ENCODE results near the gene THAP10.
"Not testable (repeated sequence)": the region's sequence is repeated elsewhere in the genome, so short reads cannot be mapped to it uniquely, and the experiment has no call there.

THAP10 gene

GRCh38 chr15:70906842-70907241, 14.6 kb upstream of the THAP10 start:
- Mint-ChIP-seq H3K4me3 (no peak overlapping the region), H3K27ac (no peak overlapping the region), H3K4me1 (no peaks in the 10 kb centered on the region), H3K9me3 (peaks cover 18% of the 10 kb centered on the region), H3K36me3 (peaks cover 3% of the 10 kb centered on the region), H3K27me3 (peaks cover 25% of the 10 kb centered on the region)

GRCh38 chr15:70902107-70902506, 9.9 kb upstream of the THAP10 start:
- Mint-ChIP-seq H3K36me3 (peaks cover 2% of the 10 kb centered on the region), H3K4me1 (no peaks in the 10 kb centered on the region), H3K27me3 (peaks cover 24% of the 10 kb centered on the region), H3K4me3 (no peak overlapping the region), H3K9me3 (peaks cover 8% of the 10 kb centered on the region), H3K27ac (no peak overlapping the region)

- H3K4me1 Mint-ChIP-seq: peaks cover 15% of the 10 kb centered on the region
- H3K27ac Mint-ChIP-seq: no peak overlapping the region
- H3K9me3 Mint-ChIP-seq: no peaks in the 10 kb centered on the region
- peak overlapping the region; percentile 86 for H3K4me3 Mint-ChIP-seq
- peaks cover 52% of the 10 kb centered on the region for H3K27me3 Mint-ChIP-seq
- H3K36me3 Mint-ChIP-seq: no peaks in the 10 kb centered on the region
These were observed 803 bp upstream of the THAP10 start for GRCh38 chr15:70892912-70893560.

DNA sequence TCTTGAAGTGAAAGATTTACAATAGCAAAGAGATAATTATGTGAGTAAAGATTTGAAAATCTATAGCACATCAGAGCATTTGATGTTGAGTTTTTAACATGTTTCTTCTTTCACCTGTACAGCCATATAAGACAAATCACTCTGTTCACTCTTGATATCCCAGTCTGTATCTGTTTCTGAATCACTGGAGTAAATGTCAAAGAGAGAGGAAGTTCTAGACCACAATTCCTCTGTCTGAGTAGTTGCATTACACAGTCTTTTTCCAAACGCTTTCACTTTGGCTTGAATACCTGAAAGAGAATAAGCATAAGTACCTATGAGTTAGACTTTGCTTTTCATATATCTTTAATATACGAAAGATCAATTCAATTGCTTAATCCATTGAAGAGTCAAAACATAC, 9.9 kb downstream of the THAP10 start:
- H3K36me3 Mint-ChIP-seq: no peaks in the 10 kb centered on the region

GRCh38 chr15:70880781-70881180, 11.5 kb downstream of the THAP10 start:
- H3K9me3 Mint-ChIP-seq: no peaks in the 10 kb centered on the region
- H3K36me3 Mint-ChIP-seq: no peaks in the 10 kb centered on the region
- no peak overlapping the region for H3K27ac Mint-ChIP-seq
- no peaks in the 10 kb centered on the region for H3K4me1 Mint-ChIP-seq
- H3K4me3 Mint-ChIP-seq: no peak overlapping the region
- H3K27me3 Mint-ChIP-seq: peaks cover 39% of the 10 kb centered on the region

More for the DNA sequence above, 9.9 kb downstream of the THAP10 start:
- Mint-ChIP-seq H3K4me1 (no peaks in the 10 kb centered on the region), H3K27ac (no peak overlapping the region), H3K9me3 (no peaks in the 10 kb centered on the region), H3K27me3 (peaks cover 33% of the 10 kb centered on the region), H3K4me3 (no peak overlapping the region)

GRCh38 chr15:70879401-70879800, 12.8 kb downstream of the THAP10 start:
- H3K27me3 Mint-ChIP-seq: peaks cover 37% of the 10 kb centered on the region
- H3K36me3 Mint-ChIP-seq: no peaks in the 10 kb centered on the region
- no peak overlapping the region for H3K27ac Mint-ChIP-seq
- no peaks in the 10 kb centered on the region for H3K9me3 Mint-ChIP-seq
- no peak overlapping the region for H3K4me3 Mint-ChIP-seq
- no peaks in the 10 kb centered on the region for H3K4me1 Mint-ChIP-seq

DNA sequence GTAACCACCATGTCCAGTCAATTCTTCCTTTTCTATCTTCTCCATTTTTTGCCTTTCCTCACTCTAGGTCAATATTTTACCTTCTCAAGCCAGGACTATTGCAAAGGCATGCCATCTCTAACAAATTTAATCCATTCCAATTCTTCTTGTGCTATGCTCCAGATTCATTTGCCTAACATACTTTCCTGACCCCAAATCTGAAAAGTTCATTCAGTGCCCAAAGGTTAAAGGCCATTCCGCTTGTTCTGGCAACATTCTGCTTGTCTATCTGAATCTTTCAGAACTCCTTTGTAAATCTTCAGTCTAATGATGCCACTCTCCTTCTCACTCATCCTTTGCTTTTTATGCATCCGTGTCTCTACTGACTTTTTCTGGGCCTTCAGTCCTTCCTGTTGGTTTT, 15.6 kb downstream of the THAP10 start:
- Mint-ChIP-seq H3K9me3 (no peaks in the 10 kb centered on the region), H3K4me3 (no peak overlapping the region), H3K27me3 (peaks cover 41% of the 10 kb centered on the region), H3K27ac (no peak overlapping the region), H3K36me3 (no peaks in the 10 kb centered on the region), H3K4me1 (no peaks in the 10 kb centered on the region)

DNA sequence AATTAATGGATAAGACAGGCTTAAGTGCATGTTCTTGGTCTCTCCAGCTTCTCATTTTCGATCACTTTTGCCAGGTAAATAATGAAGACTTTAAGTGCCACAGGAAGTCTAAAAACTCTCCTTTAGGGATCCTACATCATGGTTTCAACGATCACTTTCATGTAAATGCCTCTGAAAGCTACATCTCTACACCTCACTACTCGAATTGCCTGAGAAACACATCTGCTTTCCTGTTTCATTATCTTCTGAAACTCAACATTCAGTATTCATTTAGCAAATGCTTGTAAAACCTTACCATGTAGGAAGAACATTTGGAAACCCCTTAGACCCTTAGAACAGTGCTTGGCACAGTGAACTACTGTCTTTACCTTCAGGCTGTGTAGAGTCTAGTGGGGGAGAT, 16.2 kb downstream of the THAP10 start:
- no peak overlapping the region for H3K27ac Mint-ChIP-seq
- no peaks in the 10 kb centered on the region for H3K9me3 Mint-ChIP-seq
- no peak overlapping the region for H3K4me3 Mint-ChIP-seq
- H3K27me3 Mint-ChIP-seq: peaks cover 40% of the 10 kb centered on the region
- no peaks in the 10 kb centered on the region for H3K36me3 Mint-ChIP-seq
- no peaks in the 10 kb centered on the region for H3K4me1 Mint-ChIP-seq

GRCh38 chr15:70875001-70875782, 17.0 kb downstream of the THAP10 start:
- Mint-ChIP-seq H3K9me3 (no peaks in the 10 kb centered on the region), H3K4me1 (no peaks in the 10 kb centered on the region), H3K36me3 (no peaks in the 10 kb centered on the region), H3K4me3 (no peak overlapping the region), H3K27me3 (peaks cover 39% of the 10 kb centered on the region), H3K27ac (no peak overlapping the region)

DNA sequence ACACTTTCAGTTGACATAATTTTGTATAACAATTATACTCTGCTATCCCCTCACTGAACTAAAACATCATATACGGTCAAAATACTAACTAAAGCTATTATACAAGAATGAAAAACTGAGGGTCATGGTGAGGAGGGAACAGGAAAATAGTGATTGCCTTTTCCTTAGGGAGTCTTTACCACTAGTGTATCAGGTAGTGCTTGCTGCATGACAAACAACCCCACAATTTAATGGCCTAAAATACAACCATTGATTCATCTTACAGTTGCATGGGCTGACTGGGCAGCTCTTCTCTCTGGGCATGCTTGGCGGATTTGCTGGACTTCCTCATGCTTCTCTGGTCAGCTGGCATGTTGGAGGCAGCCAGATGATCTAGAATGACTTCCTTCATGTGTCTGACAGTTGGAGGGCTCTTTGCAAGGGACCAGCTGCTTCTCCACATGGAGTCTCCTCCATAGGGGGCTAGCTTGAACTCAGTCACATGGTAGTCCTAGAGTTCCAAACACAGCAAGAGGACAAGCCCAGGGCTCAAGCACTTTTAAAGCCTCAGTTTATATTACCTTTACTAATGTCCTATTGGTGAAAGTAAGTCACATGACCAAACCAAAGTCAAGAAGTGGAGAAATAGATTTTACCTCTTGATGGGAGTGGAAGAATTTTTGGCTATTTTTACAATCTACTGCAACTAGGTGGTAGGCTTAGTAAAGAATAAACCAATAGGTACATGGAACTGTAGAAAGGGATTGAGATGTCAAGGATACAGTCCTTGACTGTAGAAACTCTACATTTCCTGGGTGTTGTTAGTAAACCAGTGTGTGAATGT, 18.8 kb downstream of the THAP10 start:
- no peaks in the 10 kb centered on the region for H3K9me3 Mint-ChIP-seq
- H3K4me3 Mint-ChIP-seq: no peak overlapping the region
- H3K4me1 Mint-ChIP-seq: no peaks in the 10 kb centered on the region
- H3K27me3 Mint-ChIP-seq: peaks cover 26% of the 10 kb centered on the region
- no peak overlapping the region for H3K27ac Mint-ChIP-seq
- no peaks in the 10 kb centered on the region for H3K36me3 Mint-ChIP-seq

DNA sequence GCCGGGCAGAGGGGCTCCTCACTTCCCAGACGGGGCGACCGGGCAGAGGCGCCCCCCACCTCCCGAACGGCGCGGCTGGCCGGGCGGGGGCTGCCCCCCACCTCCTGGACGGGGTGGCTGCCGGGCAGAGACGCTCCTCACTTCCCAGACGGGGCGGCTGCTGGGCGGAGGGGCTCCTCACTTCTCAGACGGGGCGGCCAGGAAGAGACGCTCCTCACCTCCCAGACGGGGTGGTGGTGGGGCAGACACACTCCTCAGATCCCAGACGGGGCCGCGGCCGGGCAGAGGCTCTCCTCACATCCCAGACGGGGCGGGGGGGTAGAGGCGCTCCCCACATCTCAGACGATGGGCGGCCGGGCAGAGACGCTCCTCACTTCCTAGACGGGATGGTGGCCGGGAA, 20.7 kb downstream of the THAP10 start:
- not testable (repeated sequence) for H3K4me1 Mint-ChIP-seq, H3K9me3 Mint-ChIP-seq, H3K27ac Mint-ChIP-seq, H3K36me3 Mint-ChIP-seq, H3K4me3 Mint-ChIP-seq
- peaks cover 21% of the 10 kb centered on the region for H3K27me3 Mint-ChIP-seq

DNA sequence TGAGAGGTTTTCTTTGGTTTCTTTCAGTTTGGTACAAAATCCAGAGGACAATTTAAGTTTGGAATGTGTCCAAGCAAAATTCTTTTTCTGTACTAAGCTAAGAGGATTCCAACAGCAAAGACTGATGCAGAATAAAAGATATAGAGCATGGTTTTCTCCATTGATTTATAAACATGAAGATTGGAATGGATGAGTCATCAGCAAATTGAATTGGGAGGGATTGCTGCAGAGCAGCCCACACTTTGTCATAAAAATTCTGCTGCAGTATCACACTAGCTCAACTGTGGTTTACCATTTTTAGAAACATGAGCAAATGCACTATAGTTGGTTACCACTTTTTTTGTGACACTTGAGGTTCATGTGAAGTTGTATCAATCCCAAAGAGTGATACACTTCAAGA, 22.2 kb downstream of the THAP10 start:
- H3K4me3 Mint-ChIP-seq: no peak overlapping the region

GRCh38 chr15:70869346-70869745, 22.9 kb downstream of the THAP10 start:
- no peak overlapping the region for H3K27ac Mint-ChIP-seq
- H3K27me3 Mint-ChIP-seq: peaks cover 11% of the 10 kb centered on the region
- H3K9me3 Mint-ChIP-seq: no peaks in the 10 kb centered on the region
- no peaks in the 10 kb centered on the region for H3K36me3 Mint-ChIP-seq
- no peak overlapping the region for H3K4me3 Mint-ChIP-seq
- H3K4me1 Mint-ChIP-seq: no peaks in the 10 kb centered on the region

More for the DNA sequence above, 22.2 kb downstream of the THAP10 start:
- H3K27me3 Mint-ChIP-seq: peaks cover 12% of the 10 kb centered on the region
- no peaks in the 10 kb centered on the region for H3K36me3 Mint-ChIP-seq
- H3K4me1 Mint-ChIP-seq: no peaks in the 10 kb centered on the region
- H3K9me3 Mint-ChIP-seq: no peaks in the 10 kb centered on the region
- no peak overlapping the region for H3K27ac Mint-ChIP-seq

- no peaks in the 10 kb centered on the region for H3K36me3 Mint-ChIP-seq
- no peaks in the 10 kb centered on the region for H3K9me3 Mint-ChIP-seq
- peaks cover 6% of the 10 kb centered on the region for H3K27me3 Mint-ChIP-seq
- H3K4me3 Mint-ChIP-seq: no peak overlapping the region
- H3K4me1 Mint-ChIP-seq: no peaks in the 10 kb centered on the region
- H3K27ac Mint-ChIP-seq: no peak overlapping the region
These were observed 24.2 kb downstream of the THAP10 start for GRCh38 chr15:70867911-70868467.

DNA sequence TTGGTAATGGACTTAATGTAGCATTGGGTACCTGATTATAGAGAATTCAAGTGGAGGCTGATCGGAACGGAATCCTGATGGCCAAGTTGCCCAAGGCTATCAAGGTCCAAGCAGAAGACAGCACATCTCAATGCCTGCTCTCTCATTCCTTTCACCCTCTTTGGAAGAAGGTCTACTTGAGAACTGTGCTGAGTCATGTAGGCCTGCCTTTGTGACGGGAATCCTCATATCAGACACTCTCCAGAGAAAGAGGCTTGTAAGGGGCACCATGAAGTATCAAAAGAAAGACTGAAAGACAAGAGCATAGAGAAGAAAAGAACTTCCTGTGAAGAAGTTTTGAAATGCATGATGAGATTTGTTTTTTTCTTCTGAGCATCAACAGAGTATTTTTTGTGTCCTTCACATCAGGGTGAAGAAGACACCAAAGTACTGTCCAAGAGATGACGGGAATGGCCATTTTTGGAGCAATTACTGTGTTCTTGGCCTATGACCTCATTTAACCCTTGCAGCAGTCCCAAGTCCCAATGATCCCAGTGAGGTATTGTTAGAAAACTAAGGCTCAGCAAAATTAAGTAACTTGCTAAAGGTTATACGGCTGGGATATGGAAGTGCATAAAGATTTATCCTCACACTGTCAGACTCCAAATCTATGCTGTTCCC, 25.1 kb downstream of the THAP10 start:
- Mint-ChIP-seq H3K9me3 (no peaks in the 10 kb centered on the region), H3K36me3 (no peaks in the 10 kb centered on the region), H3K27me3 (peaks cover 4% of the 10 kb centered on the region), H3K27ac (no peak overlapping the region), H3K4me3 (no peak overlapping the region), H3K4me1 (no peaks in the 10 kb centered on the region)
